ENCODE results near the gene AP3S1. TPM values are rescaled to one million over a fixed set of nuclear protein-coding genes. Genes with fewer than 3 reads are reported as not detected.
"Not testable (repeated sequence)": the region's sequence is repeated elsewhere in the genome, so short reads cannot be mapped to it uniquely, and the experiment has no call there.

AP3S1 gene
- total RNA-seq, result 67.5 and 77.8 TPM in 2 replicates

DNA sequence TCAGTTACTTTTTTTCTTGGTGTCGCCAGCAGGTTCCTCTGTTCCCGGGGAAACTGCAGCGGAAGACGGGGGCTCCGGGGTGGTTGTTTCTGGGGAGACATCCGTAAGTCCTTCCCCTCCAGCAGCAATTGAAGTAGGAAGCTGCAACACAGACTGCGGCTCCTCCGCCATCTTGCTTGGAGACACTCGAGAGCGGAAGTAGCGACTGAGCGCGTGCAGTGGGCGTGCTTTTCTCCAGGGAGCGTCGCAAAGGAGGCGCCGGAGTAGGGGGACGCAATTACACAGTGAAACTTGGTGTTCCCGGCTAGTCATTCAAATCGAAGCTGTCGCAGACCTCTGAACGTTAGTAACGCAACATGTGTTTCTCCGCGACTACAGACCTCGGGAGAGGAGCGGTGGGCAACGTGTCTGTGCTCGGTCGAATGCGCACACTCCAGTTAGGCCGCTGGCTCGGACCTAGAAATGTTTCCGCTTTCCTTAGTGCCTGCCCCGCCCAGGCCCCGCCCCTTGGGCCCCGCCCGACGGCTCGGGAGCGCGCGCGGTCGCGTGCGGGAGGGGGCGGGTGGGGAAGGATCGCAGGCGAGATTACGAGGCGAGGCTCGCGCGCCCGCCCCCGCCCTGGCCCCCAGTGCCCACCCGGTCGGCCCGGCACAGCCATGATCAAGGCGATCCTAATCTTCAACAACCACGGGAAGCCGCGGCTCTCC lies at the start of gene AP3S1, which contains the start of gene ATG12:
TSS of gene AP3S1 (plus strand) at position 554 of the 707 bp plus-strand sequence. CDS start at position 657, 103 bp downstream.
TSS of gene ATG12 (minus strand) at position 184 of the 707 bp plus-strand sequence. CDS start at position 171, 13 bp downstream.
- DNase-seq (ENCODE audit: low read depth), result peak; percentile 82

DNA sequence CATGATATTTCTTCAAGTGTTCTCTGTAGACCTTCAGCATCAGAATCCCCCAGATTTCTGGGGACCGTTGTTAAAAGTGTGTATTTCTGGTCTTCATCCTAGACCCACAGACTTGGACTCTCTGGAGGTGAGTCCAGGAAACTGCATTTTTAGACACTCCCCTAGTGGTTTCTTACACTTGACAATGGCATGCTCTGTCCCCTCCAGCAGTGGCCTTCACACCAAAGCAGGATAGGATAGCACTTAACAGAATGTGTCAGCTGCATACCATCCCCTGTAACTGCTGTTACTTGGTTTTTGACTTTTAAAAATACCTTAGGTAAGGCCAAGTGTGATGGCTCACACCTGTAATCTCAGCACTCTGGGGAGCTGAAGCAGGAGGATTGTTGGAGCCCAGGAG lies 46.0 kb upstream of the AP3S1 start:
- no peak for DNase-seq (ENCODE audit: low read depth)

DNA sequence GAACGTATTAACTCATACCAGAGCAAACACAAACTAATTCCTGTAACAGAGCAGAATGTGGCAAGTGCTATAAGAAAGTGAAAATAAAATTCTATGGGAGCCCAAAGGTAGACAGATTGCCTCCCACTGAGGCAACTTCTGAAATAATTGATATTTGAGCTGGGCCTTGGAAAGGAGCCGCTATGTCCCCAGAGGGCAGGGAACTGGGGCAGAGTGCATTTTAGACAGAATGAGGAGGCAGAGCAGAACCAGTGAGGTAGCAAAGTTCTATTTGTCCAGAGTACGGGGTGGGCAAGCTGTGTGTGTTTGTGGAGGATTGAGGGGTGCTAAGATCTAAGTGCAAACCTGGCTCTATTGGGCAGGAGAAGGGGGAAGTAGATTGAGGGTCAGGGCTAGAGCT lies 45.1 kb upstream of the AP3S1 start:
- no peak for DNase-seq (ENCODE audit: low read depth)

DNA sequence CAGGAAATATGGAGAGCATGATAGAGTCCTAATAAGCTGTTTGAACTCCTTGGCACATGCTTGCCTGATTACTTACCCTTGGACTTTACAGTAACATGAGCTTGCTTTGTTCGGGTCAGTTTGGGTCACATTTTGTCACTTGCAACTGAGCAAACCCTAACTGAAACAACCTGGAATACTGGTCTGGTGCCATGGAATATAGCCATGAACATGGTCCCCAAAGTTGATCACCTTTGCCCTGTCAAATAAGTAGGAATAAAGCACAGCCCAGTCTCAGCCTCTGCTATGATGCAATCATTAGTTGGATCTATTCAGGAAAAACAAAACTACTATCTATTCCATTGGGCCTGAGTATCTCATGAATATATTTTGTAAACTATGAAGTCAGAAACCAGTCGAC lies 43.5 kb upstream of the AP3S1 start:
- no peak for DNase-seq (ENCODE audit: low read depth)

DNA sequence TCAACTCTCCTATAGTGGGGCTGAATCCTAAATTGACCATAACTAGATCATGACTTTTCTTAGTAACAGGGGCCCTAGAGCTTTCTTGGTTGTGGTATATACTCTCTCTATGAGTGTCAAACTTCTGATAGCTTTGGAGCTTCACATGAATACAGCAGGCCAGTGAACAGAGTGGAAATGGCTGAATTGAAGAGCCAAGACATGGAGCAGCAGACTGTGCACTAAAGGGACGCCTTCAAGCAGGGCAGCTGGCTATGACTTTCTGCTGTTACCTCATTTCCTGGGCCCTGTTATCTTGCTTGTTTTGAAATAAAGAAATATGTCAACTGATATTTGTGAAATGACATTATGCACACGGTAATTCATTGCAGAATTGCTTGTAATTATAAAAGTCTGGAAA lies 41.6 kb upstream of the AP3S1 start:
- no peak for DNase-seq (ENCODE audit: low read depth)

DNA sequence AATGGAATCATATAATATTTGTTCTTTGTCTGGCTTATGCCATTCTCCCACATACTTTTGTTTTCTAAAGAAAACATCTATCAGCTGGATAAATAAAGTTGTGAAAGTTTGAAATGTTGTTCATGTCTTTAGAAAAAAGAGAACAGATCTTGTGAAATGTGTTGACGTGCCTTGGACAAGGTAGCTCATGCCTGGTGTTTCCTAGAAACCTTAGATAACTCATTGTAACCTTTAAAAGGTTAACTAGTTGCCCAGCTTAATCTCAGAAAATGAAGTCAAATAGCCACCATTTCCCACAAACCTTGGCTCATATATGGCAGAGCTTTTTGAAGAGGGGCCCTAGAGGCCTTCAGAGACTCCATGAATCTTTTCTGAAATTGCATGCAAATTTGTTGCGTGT lies 40.6 kb upstream of the AP3S1 start:
- DNase-seq (ENCODE audit: low read depth), result no peak

DNA sequence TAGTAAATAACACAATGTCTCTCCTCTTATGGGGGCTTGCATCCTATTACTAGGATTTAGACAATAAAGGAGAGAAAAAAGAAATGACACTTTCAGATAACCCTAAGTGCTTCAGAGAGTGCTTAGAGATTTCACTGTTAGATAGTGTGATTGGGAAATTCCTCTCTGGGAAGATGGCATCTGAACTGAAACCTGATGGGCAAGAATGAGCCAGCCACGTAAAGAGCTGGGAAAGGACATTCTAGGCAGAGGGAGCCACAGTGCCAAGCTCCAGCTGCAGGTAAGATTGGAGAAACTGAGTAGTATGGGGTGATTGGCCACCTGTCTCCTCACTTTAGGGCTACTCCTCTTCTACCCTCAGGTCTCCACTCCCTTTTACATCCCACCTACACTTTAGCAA lies 39.8 kb upstream of the AP3S1 start:
- no peak for DNase-seq (ENCODE audit: low read depth)

DNA sequence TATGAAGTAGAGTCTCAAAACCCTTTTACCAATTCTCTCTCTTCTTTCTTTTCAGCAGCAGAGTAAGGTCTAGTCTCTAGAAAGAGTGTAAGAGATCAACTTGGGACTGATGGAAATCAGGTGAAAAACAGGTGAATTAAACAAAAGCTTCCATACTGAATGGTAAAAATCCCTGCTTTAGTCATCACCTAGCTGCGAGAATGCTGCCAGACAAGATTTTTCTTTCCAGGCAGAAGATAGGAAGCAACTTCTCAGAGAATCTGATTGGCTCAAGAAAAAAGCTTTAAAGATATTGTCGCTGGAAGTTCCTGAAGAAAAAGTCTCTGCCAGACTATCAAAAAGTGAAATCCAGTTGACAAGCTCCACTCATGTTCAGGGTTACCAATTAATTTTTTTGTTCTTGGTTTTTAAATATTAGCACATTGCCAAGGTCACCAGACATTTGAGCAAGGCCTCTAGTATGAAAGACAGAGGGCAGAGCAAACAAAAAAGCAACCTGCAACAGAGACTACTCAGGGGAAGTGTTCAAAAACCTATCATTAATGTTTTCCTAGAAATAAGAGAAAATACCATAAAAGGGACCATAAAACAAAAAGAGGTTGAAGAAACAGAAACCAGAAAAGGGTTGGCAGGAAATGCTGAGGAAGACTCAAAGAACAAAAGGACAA lies 34.6 kb upstream of the AP3S1 start:
- DNase-seq (ENCODE audit: low read depth), result no peak

DNA sequence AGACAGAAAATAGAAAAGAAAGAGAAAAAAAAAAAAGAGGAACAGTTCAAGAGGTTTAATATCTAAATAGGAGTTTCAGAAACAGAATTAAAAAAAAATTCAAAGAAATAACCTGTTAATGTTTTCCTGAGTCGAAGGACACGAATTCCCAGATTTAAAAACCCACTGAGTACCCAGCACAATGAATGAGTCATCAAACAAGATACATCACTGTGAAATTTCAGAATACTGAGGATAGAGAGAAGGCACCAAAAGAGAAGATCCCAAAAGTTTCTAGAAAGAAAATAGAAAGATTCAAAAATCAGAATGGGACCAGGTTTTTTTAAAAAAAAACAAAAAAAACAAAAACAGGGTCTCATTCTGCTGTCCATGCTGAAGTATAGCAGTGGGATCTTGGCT lies 34.1 kb upstream of the AP3S1 start:
- no peak for DNase-seq (ENCODE audit: low read depth)

DNA sequence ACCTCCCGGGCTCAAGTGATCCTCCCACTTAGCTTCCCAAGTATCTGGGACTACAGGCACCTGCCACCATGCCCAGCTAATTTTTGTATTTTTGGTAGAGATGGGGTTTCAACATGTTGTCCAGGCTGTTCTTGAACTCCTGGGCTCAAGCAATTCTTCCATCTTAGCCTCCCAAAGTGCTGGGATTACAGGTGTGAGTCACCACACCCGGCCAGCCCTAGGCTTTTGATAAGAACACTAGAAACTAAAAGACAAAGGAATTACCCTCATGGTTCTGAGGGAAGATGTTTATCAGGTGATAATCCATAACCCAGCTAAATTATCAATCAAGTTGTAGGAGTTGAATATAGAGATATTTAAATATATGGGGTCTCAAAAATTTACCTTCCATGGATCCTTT lies 33.7 kb upstream of the AP3S1 start:
- not testable (repeated sequence) for DNase-seq (ENCODE audit: low read depth)

DNA sequence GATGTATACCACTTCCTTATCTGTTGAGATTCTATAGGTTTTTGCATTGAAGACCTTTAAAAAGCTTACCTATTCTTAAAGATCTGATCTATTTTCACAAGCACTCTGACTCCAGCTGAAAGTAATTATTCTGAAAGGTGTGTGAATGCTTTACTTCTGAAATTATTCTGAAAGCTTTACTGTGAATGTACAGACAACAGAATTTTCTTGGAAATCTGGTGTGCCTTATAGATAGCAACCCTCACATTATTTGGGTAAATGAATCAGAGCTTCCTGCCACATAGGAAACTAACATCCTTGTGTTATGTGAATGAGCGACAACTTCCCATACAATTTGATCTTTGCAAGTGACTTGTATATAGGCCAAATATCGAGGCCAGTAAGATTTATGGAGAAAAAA lies 31.8 kb upstream of the AP3S1 start:
- DNase-seq (ENCODE audit: low read depth), result no peak

DNA sequence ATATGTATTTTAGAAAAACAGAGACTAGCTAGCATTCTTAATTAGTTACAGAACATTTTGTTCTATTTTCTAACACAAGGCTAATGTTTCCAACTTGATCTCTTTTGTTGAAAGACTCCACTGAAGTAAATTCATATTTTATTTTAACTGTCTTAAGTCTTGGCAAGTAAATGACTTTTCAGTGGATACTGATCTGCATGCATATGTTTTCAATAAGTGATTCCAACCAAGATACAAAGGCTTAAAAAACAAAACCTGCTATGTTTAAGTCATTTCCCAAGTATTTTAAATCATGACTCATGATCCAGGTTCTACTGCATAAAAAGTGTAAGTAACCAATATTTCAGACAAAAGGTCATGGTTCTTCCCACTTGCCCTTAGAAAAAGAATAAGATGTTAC lies 31.0 kb upstream of the AP3S1 start:
- DNase-seq (ENCODE audit: low read depth), result no peak

DNA sequence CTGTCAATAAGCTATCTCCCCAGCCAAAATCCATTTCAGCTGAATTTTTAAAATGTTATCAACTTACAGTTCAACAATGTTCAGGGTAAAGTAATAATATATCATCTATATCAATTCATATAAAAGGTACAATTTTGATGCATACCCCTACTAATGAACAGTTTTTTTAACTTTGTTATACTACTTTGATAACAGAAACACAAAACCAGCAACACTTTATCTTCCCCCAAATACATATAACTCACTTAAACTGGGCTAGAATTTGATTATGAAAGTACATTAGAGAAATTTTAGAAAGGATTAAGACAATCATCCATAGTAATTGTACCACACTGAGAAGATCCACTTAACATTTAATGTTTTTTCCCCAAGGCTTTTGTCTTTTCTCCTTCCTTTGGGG lies 30.3 kb upstream of the AP3S1 start:
- no peak for DNase-seq (ENCODE audit: low read depth)

DNA sequence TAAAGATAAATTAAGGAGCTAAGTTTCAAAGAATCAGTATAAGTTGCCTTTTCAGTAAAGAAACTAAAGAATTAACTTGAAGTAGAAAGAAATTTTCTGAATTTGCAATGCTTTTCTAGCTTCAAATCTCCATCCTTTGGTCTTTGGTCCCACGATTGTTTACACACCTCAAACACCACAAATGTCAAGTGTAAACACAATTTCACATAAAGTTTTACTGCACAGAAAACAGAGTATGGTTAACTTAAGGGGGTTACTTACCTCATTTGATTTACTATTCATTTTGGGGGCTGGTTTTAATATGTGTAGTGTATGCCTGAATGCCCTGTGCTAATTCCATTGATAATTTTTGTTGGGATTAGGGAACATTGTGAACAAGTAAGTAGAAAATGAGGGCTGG lies 29.4 kb upstream of the AP3S1 start:
- no peak for DNase-seq (ENCODE audit: low read depth)

DNA sequence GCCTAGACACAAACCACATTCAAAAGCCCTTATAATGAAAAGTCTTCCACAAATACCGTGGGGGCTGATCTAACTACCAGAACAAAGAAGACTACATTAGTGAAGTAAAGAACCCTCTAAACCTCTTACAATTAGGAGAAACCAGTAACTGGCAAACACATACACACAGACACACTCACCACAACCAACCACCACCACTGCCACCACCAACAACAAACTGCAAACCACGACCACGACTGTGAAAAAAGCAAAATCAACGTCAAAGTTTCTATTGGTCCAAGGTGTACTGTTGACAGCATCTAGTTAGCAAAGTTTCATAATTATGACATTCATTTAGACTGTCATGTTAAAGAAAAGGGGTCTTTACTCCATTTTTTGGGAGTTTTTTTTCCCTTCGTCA lies 28.0 kb upstream of the AP3S1 start:
- no peak for DNase-seq (ENCODE audit: low read depth)

DNA sequence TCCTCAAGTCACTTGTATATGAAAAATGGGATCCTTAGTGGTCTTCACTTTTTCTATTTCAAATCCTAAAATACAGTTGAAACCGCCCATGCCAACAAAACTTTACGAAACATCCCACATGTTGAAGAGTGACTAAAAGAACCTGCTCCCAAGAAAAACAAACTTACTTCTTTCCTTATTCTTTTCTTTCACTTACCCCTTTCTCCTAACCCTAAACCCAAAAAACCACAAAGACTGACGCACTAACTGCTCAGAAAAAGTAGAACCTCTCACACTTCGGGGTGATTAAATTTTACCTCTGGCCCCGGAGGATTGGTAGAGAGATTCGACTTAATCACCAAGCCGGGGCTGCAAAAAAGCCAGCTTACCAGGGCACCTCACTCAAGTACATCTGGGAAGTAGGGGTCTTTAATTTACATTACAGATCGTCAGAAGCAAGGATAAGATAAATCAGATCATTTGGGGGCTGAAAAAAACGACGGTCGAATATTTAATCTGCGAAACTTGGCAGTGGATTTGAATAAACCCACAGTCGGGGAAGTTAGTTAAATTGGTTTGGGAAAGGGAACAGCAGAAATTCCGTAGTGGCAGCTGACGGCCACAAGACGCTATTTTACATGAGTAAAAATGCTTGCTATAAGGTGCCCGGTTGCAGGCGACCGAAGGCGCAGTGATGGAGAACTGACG lies 26.6 kb upstream of the AP3S1 start:
- no peak for DNase-seq (ENCODE audit: low read depth)

DNA sequence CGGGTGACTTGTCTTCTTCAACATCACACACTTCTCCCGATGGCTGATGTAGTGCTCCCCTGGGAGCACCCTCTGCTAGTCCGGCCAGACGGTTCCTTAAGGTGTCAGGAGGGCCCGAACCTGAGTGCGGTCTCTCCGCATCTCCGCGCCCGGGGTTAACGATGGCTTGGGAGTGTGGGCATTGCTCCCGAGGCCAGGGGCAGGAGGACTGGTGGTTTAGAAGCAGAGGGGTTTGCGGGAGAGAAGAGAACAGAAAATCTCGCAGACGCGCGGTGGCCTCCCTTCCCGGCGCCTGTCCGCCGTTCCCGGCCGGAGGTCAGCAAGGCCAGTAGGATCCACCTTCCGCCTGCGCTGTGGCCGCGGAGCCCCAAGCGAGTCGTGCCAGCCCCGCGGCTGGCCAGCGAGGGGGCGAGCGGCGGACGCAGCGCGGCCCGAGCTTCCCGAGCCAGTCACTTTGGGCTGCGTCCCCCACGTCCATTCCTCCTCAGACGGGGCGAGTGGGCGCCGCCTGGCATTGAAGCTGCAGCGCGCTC lies 26.0 kb upstream of the AP3S1 start:
- DNase-seq (ENCODE audit: low read depth), result no peak

DNA sequence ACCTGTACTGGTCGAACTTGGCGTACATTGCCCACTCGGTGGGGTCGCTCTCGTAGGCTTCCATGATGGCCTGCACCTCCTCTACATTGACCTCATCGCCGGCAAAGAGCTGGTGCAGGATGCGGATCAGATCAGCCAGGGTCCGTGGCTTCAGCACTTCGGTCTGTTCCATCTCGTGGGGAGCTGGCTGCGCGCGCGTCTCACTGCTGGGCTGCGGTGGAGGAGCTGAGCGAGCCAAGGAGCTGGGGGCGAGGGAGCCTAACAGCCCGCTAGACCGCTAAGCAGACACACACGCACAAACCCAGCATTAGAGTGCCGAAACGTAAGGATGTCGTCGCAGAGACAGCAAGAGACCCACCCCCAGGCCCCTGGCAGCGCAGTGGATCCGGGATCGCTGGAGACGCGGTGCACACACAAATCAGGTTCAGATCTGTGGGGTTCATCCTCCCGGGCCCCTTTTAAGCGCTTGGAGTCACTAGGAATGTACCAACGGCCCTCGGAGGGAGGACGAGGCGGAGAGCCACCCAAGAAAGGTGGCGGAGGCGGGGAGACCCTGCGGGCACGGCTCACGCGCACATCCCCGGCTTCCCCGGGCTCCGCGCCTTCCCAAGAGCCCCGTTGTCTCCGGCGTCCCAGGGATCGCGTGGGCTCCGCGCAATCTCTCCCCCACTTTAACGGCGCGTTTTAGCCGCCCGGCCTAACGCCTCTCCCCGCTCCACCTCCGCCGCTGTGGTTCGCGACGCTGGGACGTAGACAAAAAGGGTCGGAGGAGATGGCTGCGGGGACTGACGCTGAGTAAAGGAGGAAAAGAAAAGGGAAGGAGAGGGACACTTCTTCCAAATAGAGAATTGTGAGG lies 25.3 kb upstream of the AP3S1 start, which contains the start of gene CDO1:
TSS of gene CDO1 (minus strand) at position 434 of the 856 bp plus-strand sequence. CDS start at position 172, 262 bp downstream.
- no peak for DNase-seq (ENCODE audit: low read depth)

DNA sequence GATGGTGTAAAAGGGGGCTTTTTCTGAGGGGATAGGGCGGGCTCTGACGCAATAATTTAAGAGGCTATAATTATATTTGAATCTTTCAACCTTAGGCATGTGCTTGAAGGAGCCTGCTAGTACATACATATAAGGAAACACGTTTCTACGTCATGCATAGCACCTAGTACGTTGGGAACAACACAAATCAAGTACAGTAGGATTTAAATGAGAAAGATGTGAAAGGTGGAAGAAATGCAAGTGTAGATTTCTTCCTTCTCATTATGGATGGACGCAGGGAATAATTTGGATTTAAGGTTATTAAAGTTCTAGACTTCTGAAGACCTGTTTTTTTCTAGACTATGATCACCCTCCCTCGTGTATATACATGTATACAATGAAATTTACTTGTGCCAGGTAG lies 24.3 kb upstream of the AP3S1 start:
- no peak for DNase-seq (ENCODE audit: low read depth)

DNA sequence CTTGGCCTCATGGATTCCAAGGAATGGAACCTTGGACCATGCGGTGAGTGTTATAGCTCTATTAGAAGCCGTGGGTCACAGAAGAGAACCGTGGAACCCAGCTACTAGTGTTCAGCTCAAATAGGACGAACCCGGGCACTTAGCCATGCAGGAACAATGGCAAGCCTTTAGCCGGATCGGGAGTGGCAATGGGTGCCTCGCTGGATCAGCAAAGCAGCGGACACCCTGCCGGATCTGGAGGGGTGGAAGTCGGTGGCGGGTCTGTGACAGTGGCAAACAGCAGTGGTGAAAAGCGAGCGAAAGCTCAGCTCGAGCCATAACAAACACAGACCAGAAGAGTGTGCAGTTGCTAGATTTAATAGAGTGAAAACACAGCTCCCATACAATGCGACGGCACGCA lies 22.9 kb upstream of the AP3S1 start:
- no peak for DNase-seq (ENCODE audit: low read depth)

DNA sequence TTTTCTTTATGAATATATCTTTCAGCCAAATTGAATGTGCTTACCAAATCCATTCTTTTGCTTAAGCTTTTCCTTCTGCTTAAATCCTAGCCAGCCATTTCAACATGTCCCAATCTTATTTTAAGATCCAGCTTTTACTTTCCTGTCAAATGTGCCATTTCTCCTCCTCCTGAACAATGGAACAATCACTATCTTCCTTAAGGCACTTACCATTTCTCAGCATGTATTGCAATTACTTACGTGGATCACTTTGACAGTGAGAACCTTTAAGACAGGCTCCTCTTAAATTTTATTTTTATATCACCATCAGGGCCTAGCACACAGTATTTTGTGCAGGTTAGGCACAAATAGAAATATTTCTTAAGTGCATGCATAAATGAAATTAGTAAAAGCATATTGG lies 20.9 kb upstream of the AP3S1 start:
- DNase-seq (ENCODE audit: low read depth), result no peak

DNA sequence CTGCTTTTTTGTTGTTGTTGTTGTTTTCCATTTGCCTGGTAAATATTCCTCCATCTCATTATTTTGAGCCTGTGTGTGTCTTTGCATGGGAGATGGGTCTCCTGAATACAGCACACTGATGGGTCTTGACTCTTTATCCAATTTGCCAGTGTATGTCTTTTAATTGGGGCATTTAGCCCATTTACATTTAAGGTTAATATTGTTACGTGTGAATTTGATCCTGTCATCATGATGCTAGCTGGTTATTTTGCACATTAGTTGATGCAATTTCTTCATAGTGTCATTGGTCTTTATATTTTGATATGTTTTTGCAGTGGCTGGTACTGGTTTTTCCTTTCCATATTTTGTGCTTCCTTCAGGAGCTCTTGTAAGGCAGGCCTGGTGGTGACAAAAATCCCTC lies 16.8 kb upstream of the AP3S1 start:
- DNase-seq (ENCODE audit: low read depth), result not testable (repeated sequence)

Data from renal cortical epithelial cell (primary cell).